H9 (cell line): ENCODE data around the gene OXCT1. TPM values are rescaled to one million over a fixed set of nuclear protein-coding genes. Genes with fewer than 3 reads are reported as not detected.

ENCODE experiments used
- DNase-seq: peaks from one replicate; pipeline ENCODE4 v3.0.0-alpha.2; 2017
- H2AFZ ChIP-seq: one replicate; pipeline ENCODE4 v1.6.1; 2013; ENCODE audit warnings: mild to moderate bottlenecking, low read length, control low read depth, moderate library complexity
- H2AK5ac ChIP-seq: 2 replicates; pipeline ENCODE4 v1.6.1; 2013; ENCODE audit warnings: low read length, control low read depth, mixed read lengths; ENCODE audit not compliant: insufficient read length
- H2BK120ac ChIP-seq: one replicate; pipeline ENCODE4 v1.6.1; 2013; ENCODE audit warnings: low read depth, mild to moderate bottlenecking, low read length, control low read depth, inconsistent platforms; ENCODE audit not compliant: poor library complexity, severe bottlenecking
- H2BK12ac ChIP-seq: 2 replicates; pipeline ENCODE4 v1.6.1; 2013; ENCODE audit warnings: low read length, control low read depth, mixed read lengths, low read depth; ENCODE audit not compliant: insufficient read length
- H2BK15ac ChIP-seq: 2 replicates; pipeline ENCODE4 v1.6.1; 2013; ENCODE audit warnings: low read depth, low read length, control low read depth
- H2BK20ac ChIP-seq: one replicate; pipeline ENCODE4 v1.6.1; 2013; ENCODE audit warnings: low read depth, mild to moderate bottlenecking, low read length, control low read depth, inconsistent platforms; ENCODE audit not compliant: poor library complexity, severe bottlenecking
- H2BK5ac ChIP-seq: 2 replicates; pipeline ENCODE4 v1.6.1; 2013; ENCODE audit warnings: low read length, control low read depth, mixed read lengths; ENCODE audit not compliant: insufficient read length
- H3K14ac ChIP-seq: 2 replicates; pipeline ENCODE4 v1.6.1; 2013; ENCODE audit warnings: low read length, control low read depth; ENCODE audit not compliant: insufficient read depth
- H3K18ac ChIP-seq: 2 replicates; pipeline ENCODE4 v1.6.1; 2013; ENCODE audit warnings: low read depth, mild to moderate bottlenecking, mixed read lengths, low read length, control low read depth; ENCODE audit not compliant: insufficient read length
- H3K23ac ChIP-seq: 2 replicates; pipeline ENCODE4 v1.6.1; 2013; ENCODE audit warnings: low read length, control low read depth, mixed read lengths, low read depth; ENCODE audit not compliant: insufficient read length
- H3K23me2 ChIP-seq: 2 replicates; pipeline ENCODE4 v1.6.1; 2013; ENCODE audit warnings: low read depth, mild to moderate bottlenecking, mixed read lengths, low read length, control low read depth; ENCODE audit not compliant: insufficient read length, poor library complexity, severe bottlenecking
- H3K27ac ChIP-seq: 2 replicates; pipeline ENCODE4 v1.5.1; 2013; ENCODE audit warnings: low read length, control low read depth, mixed read lengths, low read depth; ENCODE audit not compliant: insufficient read length
- H3K27me3 ChIP-seq: 2 replicates; pipeline ENCODE4 v1.6.1; 2013; ENCODE audit warnings: low read length, control low read depth, inconsistent platforms; ENCODE audit not compliant: insufficient read depth
- H3K4ac ChIP-seq: 2 replicates; pipeline ENCODE4 v1.6.1; 2013; ENCODE audit warnings: low read depth, mild to moderate bottlenecking, control low read depth, inconsistent platforms, low read length, moderate library complexity
- H3K4me1 ChIP-seq: 2 replicates; pipeline ENCODE4 v1.6.1; 2013; ENCODE audit warnings: low read length, control low read depth, inconsistent platforms; ENCODE audit not compliant: insufficient read depth
- H3K4me2 ChIP-seq: 2 replicates; pipeline ENCODE4 v1.6.1; 2013; ENCODE audit warnings: low read length, control low read depth, mixed read lengths; ENCODE audit not compliant: insufficient read length, insufficient read depth
- H3K56ac ChIP-seq: 2 replicates; pipeline ENCODE4 v1.6.1; 2013; ENCODE audit warnings: low read depth, mild to moderate bottlenecking, mixed read lengths, low read length, control low read depth; ENCODE audit not compliant: insufficient read length
- H3K79me1 ChIP-seq: 2 replicates; pipeline ENCODE4 v1.6.1; 2013; ENCODE audit warnings: low read depth, mild to moderate bottlenecking, moderate library complexity, low read length, control low read depth, inconsistent platforms; ENCODE audit not compliant: insufficient read depth, poor library complexity, severe bottlenecking
- H3K79me2 ChIP-seq: 2 replicates; pipeline ENCODE4 v1.6.1; 2013; ENCODE audit warnings: low read length, control low read depth, inconsistent platforms; ENCODE audit not compliant: insufficient read depth
- H3K9ac ChIP-seq: 2 replicates; pipeline ENCODE4 v1.6.1; 2013; ENCODE audit warnings: low read length, control low read depth, mixed read lengths; ENCODE audit not compliant: insufficient read length; ENCODE audit errors: extremely low read depth
- H3K9me3 ChIP-seq: one replicate; pipeline ENCODE4 v1.6.1; 2013; ENCODE audit warnings: low read depth, low read length, inconsistent platforms; ENCODE audit not compliant: control insufficient read depth
- H3T11ph ChIP-seq: one replicate; pipeline ENCODE4 v1.6.1; 2013; ENCODE audit warnings: mild to moderate bottlenecking, low read length, control low read depth, inconsistent platforms
- H4K20me1 ChIP-seq: one replicate; pipeline ENCODE4 v1.6.1; 2013; ENCODE audit not compliant: control insufficient read depth, insufficient read length, insufficient read depth
- H4K5ac ChIP-seq: 2 replicates; pipeline ENCODE4 v1.6.1; 2013; ENCODE audit warnings: low read depth, mild to moderate bottlenecking, mixed read lengths, low read length, control low read depth; ENCODE audit not compliant: insufficient read length
- H4K8ac ChIP-seq: replicated peaks from 2 replicates; pipeline ENCODE4 v1.6.1; 2013; ENCODE audit warnings: low read length, control low read depth, mixed read lengths, low read depth; ENCODE audit not compliant: insufficient read length
- H4K91ac ChIP-seq: 2 replicates; pipeline ENCODE4 v1.6.1; 2013; ENCODE audit warnings: low read depth, mild to moderate bottlenecking, moderate library complexity, mixed read lengths, low read length, control low read depth; ENCODE audit not compliant: insufficient read length
- H3K27ac Mint-ChIP-seq, 3 experiments: 2 replicates in 2 of 3; 3 replicates in 1 of 3; pipeline ENCODE4 v1.8.0; 2020 to 2021; ENCODE audit warnings: mixed read lengths in 3 of 3, mild to moderate bottlenecking in 1 of 3, moderate library complexity in 1 of 3
- H3K27me3 Mint-ChIP-seq: 2 replicates; pipeline ENCODE4 v1.8.0; 2021; ENCODE audit warnings: low read depth, mild to moderate bottlenecking, moderate library complexity, mixed read lengths
- H3K36me3 Mint-ChIP-seq, 3 experiments: 2 replicates in 2 of 3; 3 replicates in 1 of 3; pipeline ENCODE4 v1.8.0; 2020 to 2021; ENCODE audit warnings: low read depth in 3 of 3, mixed read lengths in 3 of 3; ENCODE audit not compliant: insufficient read depth in 1 of 3
- H3K4me1 Mint-ChIP-seq, 2 experiments: 2 replicates each; pipeline ENCODE4 v1.8.0; 2020; ENCODE audit warnings: mixed read lengths in 2 of 2
- H3K4me3 Mint-ChIP-seq, 2 experiments: 2 replicates in 1 of 2; 3 replicates in 1 of 2; pipeline ENCODE4 v1.8.0; 2020 to 2021; ENCODE audit warnings: mild to moderate bottlenecking in 2 of 2, mixed read lengths in 2 of 2, moderate library complexity in 1 of 2
- H3K9me3 Mint-ChIP-seq, 2 experiments: 2 replicates in 1 of 2; 3 replicates in 1 of 2; pipeline ENCODE4 v1.8.0; 2020; ENCODE audit warnings: mild to moderate bottlenecking in 2 of 2, mixed read lengths in 2 of 2, moderate library complexity in 1 of 2
- CTCF ChIP-seq: fragments of 200-600 bp; sonication (generic); conservative IDR thresholded peaks from 3 replicates; pipeline ENCODE4 v1.8.0; 2021; ENCODE audit warnings: antibody characterized with exemption, mild to moderate bottlenecking
- WGBS: extraction: QIAGEN DNeasy Blood & Tissue Kit; methylation state at CpG from one replicate; pipeline ENCODE4 v1.1.7; 2013; ENCODE audit warnings: missing lambda C conversion rate, low lambda C conversion rate, mixed read lengths; ENCODE audit not compliant: insufficient read length; ENCODE audit errors: extremely low coverage; 5-methylcytosine and 5-hydroxymethylcytosine counted together
- total RNA-seq: library from RNA; stranded (reverse); gene quantifications from 2 replicates; pipeline ENCODE4 v1.2.1, GENCODE V29; 2021

Gene OXCT1
- total RNA-seq, 1 experiment from 2014 or later: 25.6 TPM

- H4K8ac ChIP-seq: no peak overlapping the region
- no peak overlapping the region for H2BK12ac ChIP-seq
- Mint-ChIP-seq H3K36me3 (peaks cover 5 to 15% (median 13%) of the 10 kb centered on the region in 3 experiments; a peak in 6 of 7 replicates), H3K4me3 (no peak overlapping the region), H3K9me3 (no peaks in the 10 kb centered on the region), H3K27ac (no peak overlapping the region), H3K27me3 (no peaks in the 10 kb centered on the region), H3K4me1 (peaks cover 3 to 6% of the 10 kb centered on the region in 2 experiments; a peak in 3 of 4 replicates)
- no peak overlapping the region for H3K4me2 ChIP-seq
- H3K9me3 ChIP-seq: no peaks in the 10 kb centered on the region
- no peak overlapping the region for H3K9ac ChIP-seq
- no peak overlapping the region for H2AFZ ChIP-seq
- H3K23ac ChIP-seq: no peak overlapping the region
- H3K56ac ChIP-seq: no peak overlapping the region
- WGBS: no CpG with 5 or more reads among the region's 2 CpGs
- no peaks in the 10 kb centered on the region for H3K79me1 ChIP-seq
- H4K20me1 ChIP-seq: no peaks in the 10 kb centered on the region
- no peaks in the 10 kb centered on the region for H3K79me2 ChIP-seq
- H3T11ph ChIP-seq: no peak overlapping the region
- H3K4ac ChIP-seq: no peak overlapping the region
- H2BK15ac ChIP-seq: no peak overlapping the region
- H2BK120ac ChIP-seq: no peak overlapping the region
- H3K18ac ChIP-seq: no peak overlapping the region
- H2BK20ac ChIP-seq: no peak overlapping the region
- peaks cover 4% of the 10 kb centered on the region; the same call in 1 of the 2 replicates for H3K4me1 ChIP-seq
- TF ChIP-seq CTCF: no peak
- H3K27me3 ChIP-seq: no peaks in the 10 kb centered on the region
- no peak overlapping the region for H3K27ac ChIP-seq
- H2AK5ac ChIP-seq: no peak overlapping the region
- no peaks in the 10 kb centered on the region for H3K23me2 ChIP-seq
- no peak overlapping the region for H3K14ac ChIP-seq
- no peak overlapping the region for H4K91ac ChIP-seq
- H2BK5ac ChIP-seq: no peak overlapping the region
- no peak overlapping the region for H4K5ac ChIP-seq
- DNase-seq: no peak
Observed at GRCh38 chr5:41748631-41749030, 121.6 kb downstream of the OXCT1 start.
